Stimulated activated CD4-positive, alpha-beta T cell treated with anti-CD3 and anti-CD28 coated beads, Interleukin-15, amount 100 ng/mL, for 48 hours (primary cell): Measurements from ENCODE around the gene PPP6R3.
A peak's percentile ranks its signal among the peaks of the same experiment; 100 is the strongest.
"Not testable (repeated sequence)": the region's sequence is repeated elsewhere in the genome, so short reads cannot be mapped to it uniquely, and the experiment has no call there.

Experiments
- DNase-seq, 2 donors: peaks; one replicate each; pipeline ENCODE4 v3.0.0-alpha.2; 2020; ENCODE audit warnings: low read depth in 2 of 2

The PPP6R3 gene

DNA sequence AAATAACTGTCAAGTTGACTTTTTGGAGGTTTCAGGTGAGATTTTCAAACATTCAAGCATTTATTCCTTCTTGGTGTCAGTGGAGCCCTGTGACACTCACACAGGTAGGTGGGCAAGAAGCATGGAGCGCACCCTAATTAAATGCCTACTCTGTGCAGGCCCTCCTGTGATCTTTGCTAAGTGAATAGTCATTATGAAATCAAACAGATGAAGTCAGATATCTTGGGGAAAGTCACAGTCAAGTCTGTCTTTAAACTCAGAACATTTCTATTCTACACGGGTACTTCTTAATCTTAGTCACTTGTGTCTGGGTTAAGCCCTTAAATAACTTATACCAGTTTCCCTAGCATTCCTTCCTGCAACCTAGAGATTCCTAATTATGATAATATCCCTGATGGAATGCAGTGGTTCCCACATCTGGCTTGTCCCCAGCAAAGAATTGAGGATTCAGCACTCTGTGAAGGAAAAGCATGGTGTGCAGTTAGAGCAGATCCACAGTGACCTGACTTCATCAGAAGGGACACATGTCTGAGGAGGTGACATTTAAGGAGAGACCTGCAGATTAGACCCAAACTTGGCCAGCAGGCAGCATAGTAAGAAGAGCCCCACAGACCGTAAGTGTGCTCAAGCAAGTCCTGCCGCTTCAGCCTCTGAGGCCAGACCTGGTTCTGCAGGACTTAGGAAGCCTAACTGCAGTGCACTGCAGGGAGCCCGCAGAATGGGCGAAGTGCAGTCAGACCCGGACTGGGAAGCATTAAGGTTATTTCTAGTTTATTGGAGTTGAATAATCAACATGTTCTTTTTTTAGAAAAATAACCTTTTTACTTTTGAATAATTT lies 138.5 kb downstream of the PPP6R3 start:
- no peak for DNase-seq

DNA sequence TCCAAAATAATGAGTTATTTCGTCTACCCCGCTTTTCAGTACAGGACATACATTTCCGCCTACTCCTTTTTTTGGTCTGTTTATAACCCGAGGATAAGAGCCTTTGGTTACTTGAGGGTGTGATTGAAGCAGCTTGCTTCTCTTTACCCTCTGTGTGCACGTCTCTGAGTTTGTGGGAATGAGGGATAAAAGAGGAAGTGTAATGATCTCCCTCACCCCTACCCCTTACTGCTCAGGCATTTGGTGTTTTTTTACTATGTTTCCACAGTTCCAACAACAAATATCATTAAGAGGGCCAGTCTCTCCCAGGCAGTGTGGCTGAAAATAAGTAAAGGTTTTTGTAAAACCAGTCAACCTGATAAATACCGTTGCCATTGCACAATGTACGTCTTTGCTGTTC lies 140.6 kb downstream of the PPP6R3 start:
- no peak for DNase-seq

DNA sequence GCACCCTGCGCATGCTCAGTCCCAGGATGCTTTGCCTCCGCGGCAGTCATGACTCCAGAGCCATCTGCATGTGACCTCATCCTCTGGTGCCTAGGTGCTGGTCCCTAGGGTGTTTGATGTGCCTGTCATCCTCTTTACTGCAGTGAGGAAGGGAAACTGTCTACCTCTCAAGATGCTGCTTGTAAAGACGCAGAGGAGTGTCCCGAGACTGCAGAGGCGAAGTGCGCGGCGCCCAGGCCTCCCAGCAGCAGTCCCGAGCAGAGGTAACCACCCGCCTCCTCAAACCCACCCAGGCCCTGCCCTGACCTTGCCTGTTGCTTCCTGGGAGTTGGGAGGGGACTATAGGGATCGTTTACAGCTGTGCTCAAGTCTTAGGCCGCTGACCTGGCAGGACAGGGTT lies 149.2 kb downstream of the PPP6R3 start:
- DNase-seq, result no peak

DNA sequence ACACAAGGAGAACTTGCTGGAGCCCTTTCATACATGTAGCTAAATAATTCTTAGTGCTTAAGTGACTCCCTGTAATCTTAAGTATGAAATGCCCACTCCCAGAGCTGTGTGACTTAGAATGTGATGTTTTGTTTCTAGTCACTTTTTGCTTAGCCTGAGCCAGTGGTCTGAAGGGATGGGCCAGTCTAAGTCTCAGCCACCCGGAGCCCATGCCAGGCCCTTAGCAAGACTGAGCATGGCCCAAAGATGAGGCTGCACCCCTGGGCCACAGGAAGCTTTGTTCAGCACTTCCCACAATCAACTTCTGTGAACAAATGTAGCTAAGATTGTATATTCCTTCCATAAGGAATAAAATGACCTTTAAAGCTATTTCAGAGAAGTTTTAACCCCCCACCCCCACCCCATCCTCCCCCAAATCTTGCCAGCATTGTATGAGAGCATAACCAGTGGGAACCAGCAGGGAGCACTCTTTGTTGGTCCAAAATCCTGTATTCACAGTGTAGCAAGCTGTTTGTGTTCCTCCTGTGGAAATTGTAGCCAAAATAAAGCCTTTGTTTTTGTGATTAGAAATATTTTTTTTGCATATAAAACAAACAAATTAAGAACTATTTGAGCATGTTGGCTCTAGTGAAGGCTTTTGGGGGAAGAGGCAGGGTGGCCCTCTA lies 150.0 kb downstream of the PPP6R3 start:
- no peak for DNase-seq

DNA sequence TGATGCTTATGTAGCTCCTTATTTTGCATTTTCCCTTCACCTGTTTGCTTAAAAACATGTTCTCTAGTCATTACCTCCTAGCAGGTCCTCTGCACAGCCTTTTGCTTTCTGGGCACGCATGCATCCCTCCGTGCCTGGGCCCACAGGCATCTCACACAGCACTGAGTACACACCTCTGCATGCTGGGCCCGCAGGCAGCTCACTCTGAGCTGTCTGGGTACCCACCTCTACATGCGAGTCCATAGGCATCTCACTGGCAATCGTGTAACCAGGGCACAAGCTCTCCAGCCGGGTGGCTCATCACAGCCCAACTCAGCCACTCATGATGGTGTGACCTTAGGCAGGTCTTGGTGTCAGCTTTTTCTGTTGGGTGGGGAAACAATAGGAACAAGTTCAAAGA lies 155.1 kb downstream of the PPP6R3 start:
- DNase-seq, result no peak

DNA sequence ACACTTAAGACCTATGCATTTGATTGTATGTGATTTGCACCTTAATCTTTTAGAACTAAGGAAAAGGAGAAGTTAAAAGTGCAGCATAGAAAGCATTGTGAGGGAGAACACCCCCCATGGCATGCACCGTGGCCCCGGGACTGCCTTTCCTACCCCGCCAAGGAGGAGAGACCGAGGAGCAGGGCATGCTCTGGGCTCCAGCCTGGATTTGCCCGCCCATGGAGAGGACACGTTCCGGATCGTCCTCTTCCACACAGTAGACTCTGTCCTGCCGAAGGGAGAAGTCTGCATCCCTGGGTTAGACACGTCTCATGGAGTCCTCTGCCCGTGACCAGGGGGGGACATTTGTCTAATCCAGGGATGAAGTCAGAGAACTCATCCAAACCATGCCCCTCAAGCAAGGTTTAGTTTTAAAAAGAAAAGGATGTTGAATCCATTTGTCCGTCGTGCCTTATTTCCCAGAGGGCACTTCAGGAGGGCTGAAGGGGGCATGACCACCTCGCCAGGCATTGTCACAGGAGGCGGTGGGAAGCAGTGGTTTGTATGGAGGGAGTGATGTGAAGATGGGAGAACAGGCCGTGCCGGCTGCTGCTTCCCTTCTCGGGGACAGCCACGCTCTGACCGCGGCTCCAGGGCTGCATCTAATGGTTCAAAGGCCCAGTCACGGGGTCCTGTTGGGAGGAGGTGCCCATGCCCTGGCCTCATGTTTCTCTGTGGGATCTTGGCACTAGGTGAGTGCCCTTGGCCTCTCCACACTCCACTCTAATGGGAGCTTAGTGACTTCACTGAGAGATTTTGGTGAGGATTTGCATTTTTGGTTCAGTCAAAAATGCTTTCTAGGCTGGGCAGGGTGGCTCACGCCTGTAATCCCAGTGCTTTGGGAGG lies 157.6 kb downstream of the PPP6R3 start:
- no peak for DNase-seq

DNA sequence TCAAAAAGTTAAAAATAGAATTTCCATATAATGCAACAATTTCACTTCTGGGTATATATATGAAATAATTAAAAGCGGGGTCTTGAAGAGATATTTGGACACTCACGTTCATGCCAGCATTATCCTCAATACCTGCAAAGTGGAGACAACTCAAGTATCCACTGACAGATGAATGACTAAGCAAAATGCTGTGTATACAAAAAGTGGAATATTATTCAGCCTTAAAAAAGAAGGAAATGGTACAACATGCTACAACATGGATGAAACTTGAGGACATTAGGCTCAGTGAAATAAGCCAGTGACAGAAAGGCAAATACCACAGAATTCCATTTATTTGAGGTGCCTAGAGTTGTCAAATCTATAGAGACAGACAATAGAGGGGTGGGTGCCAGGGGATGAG lies 161.3 kb downstream of the PPP6R3 start:
- DNase-seq, result no peak

DNA sequence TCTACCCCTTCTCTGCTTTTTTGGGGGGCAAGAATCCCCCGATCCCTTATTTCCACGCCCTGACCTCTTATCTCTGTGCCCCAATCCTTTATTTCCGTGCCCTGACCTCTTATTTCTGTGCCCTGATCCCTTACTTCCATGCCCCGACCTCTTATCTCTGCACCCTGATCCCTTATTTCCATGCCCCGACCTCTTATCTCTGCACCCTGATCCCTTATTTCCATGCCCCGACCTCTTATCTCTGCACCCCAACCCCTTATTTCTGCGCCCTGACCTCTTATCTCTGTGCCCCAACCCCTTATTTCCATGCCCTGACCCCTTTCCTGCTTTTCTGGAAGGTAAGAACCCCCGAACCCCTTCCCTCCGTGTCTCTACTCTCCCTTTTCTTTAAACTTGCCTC lies 163.2 kb downstream of the PPP6R3 start:
- not testable (repeated sequence) for DNase-seq

DNA sequence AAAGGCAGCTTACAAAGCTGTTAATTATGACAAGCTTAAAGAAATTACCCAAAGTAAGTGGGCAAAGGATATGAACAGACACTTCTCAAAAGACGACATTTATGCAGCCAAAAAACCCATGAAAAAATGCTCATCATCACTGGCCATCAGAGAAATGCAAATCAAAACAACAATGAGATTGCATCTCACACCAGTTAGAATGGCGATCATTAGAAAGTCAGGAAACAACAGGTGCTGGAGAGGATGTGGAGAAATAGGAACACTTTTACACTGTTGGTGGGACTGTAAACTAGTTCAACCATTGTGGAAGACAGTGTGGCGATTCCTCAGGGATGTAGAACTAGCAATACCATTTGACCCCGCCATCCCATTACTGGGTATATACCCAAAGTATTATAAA lies 164.5 kb downstream of the PPP6R3 start:
- not testable (repeated sequence) for DNase-seq

DNA sequence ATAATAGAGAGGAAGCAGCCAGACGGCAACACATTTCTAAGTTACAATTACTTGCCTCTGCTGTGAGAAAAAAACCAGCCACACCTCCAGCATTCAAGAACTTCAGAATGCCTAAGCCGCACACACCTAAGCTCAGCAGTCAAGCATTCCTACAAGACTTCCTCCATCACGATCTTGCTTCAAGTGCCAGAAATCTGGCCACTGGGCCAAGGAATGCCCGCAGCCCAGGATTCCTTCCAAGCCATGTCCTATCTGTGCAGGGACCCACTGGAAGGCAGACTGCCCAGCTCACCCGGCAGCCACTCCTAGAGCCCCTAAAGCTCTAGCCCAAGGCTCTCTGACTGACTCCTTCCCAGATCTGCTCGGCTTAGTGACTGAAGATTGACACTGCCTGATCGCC lies 165.7 kb downstream of the PPP6R3 start:
- not testable (repeated sequence) for DNase-seq

DNA sequence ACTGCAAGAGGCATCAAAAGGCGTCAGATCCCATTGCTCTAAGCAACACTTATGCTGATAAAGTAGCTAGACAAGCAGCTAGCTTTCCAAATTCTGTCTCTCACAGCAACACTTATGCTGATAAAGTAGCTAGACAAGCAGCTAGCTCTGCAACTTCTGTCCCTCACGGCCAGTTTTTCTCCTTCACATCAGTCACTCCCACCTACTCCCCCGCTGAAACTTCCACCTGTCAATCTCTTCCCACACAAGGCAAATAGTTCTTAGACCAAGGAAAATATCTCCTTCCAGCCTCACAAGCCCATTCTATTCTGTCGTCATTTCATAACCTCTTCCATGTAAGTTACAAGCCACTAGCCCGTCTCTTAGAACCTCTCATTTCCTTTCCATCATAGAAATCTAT lies 168.3 kb downstream of the PPP6R3 start:
- DNase-seq, result not testable (repeated sequence)

DNA sequence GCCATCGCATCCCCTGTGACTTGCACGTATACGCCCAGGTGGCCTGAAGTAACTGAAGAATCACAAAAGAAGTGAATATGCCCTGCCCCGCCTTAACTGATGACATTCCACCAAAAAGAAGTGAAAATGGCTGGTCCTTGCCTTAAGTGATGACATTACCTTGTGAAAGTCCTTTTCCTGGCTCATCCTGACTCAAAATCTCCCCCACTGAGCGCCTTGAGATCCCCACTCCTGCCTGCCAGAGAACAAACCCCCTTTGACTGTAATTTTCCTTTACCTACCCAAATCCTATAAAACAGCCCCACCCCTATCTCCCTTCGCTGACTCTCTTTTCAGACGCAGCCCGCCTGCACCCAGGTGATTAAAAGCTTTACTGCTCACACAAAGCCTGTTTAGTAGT lies 171.8 kb downstream of the PPP6R3 start:
- DNase-seq, result not testable (repeated sequence)

DNA sequence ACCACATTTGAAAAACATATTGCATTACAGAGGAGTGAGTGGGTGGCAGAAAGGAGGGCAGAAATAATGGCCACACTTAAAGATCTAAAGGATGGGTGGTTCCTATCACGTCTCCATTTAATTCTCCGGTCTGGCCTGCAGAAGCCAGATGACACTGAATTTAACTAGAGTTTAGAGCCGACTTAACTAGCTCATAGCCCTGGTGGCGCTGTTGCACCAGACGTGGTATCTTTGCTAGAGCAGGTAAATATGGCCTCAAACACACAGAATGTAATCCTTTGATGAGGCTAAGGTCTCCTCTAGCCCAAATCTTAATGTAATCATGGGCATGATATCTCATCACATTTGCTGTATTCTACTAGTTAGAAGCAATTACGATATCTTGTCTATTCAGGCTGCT lies 172.2 kb downstream of the PPP6R3 start:
- DNase-seq, result peak in 1 of 2 donors; percentile 22

DNA sequence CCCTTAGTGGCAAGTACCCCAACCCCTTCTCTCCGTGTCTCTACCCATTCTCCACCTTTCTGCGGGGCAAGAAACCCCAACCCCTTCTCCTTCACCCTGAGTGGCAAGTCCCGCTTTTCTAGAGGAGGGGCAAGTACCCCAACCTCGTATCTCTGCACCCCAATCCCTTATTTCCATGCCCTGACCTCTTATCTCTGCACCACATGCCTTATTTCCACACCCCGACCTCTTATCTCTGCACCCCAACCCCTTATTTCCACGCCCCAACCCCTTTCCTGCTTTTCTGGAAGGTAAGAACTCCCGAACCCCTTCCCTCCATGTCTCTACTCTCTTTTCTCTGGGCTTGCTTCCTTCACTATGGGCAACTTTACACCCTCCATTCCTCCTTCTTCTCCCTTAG lies 174.1 kb downstream of the PPP6R3 start:
- DNase-seq, result not testable (repeated sequence)

DNA sequence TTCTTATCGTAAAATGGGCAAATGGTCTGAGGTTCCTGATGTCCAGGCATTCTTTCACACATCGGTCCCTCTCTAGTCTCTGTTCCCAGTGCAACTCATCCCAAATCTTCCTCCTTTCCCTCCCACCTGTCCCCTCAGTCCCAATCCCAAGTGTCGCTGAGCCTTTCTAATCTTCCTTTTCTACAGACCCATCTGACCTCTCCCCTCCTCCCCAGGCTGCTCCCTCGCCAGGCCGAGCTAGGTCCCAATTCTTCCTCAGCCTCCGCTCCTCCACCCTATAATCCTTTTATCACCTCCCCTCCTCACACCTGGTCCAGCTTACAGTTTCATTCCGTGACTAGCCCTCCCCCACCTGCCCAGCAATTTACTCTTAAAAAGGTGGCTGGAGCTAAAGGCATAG lies 174.6 kb downstream of the PPP6R3 start:
- not testable (repeated sequence) for DNase-seq

DNA sequence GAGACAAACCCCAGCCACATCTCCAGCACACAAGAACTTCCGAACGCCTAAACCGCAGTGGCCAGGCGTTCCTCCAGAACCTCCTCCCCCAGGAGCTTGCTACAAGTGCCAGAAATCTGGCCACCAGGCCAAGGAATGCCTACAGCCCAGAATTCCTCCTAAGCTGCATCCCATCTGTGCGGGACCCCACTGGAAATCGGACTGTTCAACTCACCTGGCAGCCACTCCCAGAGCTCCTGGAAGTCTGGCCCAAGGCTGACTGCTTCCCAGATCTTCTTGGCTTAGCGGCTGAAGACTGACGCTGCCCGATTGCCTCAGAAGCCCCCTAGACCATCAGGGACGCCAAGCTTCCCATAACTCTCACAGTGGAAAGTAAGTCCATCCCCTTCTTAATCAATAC lies 175.3 kb downstream of the PPP6R3 start:
- not testable (repeated sequence) for DNase-seq

DNA sequence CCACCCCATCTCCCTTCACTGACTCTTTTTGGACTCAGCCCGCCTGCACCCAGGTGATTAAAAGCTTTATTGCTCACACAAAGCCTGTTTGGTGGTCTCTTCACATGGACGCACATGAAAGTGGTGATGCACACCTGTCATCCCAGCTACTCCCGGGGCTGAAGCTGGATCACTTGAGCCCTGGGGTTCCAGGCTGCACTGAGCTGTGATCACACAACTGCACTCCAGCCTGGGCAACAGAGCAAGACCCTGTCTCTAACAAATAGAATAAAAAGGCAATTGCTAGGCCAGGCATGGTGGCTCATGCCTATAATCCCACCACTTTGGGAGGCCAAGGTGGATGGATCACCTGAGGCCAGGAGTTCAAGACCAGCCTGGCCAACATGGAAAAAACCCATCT lies 178.8 kb downstream of the PPP6R3 start:
- not testable (repeated sequence) for DNase-seq

DNA sequence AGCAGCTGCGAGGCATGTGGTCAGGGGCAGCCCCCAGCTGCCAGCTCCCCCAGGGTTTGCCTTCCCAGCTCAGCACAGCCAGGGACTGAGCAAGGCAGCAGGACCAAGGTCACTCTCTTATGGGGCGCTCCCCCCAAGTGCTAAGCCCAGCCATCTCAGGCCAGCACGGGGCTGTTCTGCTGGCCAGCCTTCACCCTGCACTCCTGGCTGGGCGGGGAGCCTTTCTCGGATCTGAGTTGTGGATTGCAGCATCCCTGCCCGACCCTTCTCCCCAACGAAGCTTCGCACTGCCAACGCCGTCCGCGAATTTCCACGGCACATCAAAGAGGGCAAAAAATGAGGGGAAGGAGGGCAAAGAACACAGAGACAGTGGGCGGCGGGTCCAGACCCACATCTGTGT lies 181.3 kb downstream of the PPP6R3 start:
- no peak for DNase-seq

DNA sequence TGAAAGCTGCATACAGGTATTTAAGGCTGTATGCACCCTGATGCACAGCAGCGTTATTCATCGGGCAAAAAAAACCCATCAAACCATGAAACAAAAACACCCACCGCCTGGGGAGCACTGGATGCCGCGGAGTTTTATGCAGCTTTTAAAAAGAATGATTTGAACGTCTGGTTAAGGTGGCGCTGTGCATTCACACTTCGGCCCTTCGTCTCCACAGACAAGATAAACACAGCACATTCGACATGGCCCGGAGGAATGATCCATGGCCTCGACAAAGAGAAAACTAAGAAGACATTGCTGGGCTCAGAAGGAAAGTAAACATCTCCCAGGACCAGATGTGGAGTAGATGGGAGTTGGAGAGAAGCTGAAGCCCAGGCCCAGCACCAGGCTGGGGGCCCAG lies 183.0 kb downstream of the PPP6R3 start:
- no peak for DNase-seq

DNA sequence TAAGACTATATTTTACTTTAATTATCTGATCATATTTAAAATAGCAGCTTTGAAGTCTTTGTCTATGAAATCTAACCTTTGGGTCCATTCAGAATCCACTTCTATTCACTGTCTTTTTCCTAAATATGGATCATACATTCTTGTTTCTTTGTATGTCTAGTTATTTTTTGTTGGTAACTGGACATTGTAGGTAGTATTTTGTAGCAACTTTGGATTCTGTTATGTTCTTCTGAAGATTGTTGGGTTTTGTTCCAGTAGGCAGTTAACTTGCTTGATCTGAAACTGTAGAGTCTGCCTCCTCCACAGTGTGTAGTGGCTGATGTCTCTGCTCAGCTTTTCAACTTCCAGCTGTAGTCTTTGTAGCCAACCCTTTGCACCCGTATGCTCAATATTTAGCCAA lies 186.3 kb downstream of the PPP6R3 start:
- no peak for DNase-seq

DNA sequence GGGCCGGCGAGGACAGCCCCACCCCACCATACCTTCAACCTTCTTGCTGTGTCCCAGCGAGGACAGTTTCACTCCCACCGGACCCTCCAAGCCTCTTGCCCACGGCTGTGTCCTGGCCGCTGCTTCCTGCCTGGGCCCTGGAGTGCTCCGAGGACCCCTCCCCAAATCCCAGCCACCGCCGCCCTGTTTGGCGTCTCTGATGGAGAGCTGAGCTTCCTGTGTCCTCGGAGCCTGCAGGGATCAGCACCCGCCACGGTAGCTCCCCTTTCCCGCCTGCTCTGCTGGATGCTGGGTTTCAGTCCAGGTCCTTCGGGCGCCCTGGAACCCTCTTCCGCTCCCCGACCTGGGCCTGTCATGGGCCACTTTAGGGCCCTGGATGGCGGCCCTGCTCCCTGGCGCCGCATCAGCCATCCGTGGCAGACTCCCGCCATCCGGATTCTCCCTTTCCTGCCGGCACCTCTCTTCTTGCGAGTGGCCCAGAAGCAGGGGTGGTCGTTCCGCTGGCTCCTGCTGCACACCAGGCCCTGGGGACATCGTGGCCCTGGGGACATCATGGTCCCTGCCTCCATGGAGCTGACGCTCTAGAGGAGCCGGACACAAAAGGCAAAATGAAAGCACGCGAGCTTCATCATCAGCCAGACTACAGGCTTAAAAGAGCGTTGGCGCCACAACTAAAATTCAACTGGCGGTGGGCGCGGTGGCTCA lies 189.5 kb downstream of the PPP6R3 start:
- DNase-seq, result no peak

DNA sequence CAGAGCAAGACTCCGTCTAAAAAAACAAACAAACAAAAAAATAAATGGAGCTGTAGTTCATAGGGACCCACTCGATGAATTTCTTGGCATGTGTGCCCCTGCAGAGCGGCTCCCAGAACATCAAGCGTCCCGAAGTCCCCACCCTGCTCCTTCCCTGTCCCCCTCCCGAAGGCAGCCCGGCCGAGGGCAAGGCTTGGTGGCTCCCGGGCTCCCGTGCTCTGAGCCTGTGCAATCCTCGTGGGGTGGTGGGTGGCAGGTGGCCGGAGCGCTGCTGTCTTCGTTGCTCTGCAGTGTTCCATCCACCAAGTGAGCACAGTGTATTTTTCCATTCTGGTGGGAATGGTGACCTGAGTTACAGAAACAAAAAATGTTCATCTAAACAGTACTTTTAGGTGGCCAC lies 190.2 kb downstream of the PPP6R3 start:
- no peak for DNase-seq
